Measurements from ENCODE around the gene CHRNA5.

The CHRNA5 gene

GRCh38 chr15:78640527-78641101, 75.3 kb downstream of the CHRNA5 start:
- DNase-seq (ENCODE audit: low read depth) = no peak

- DNase-seq (ENCODE audit: low read depth) = peak; percentile 5
These were observed 75.9 kb downstream of the CHRNA5 start, which contains the start of gene CHRNB4 for GRCh38 chr15:78641102-78641748. Gene CHRNB4, minus strand, starts transcription at chr15:78641210. Its CDS starts 77 bp downstream, at chr15:78641133.

GRCh38 chr15:78641749-78642275, 76.5 kb downstream of the CHRNA5 start:
- no peak for DNase-seq (ENCODE audit: low read depth)

GRCh38 chr15:78642331-78642730, 77.0 kb downstream of the CHRNA5 start:
- DNase-seq (ENCODE audit: low read depth) = no peak

Data from iris pigment epithelial cell (primary cell).